DOHH2 (cell line): ENCODE data around the gene RAX2.

Experiments
- CTCF ChIP-seq: fragments of 200-600 bp; sonication (generic); IDR thresholded peaks from one replicate; pipeline ENCODE4 v1.5.1; 2014; ENCODE audit warnings: antibody characterized with exemption, mild to moderate bottlenecking, low read depth, low read length; ENCODE audit not compliant: poor library complexity, severe bottlenecking
- EZH2phosphoT487 ChIP-seq: fragments of 200-600 bp; sonication (generic); IDR thresholded peaks from 2 replicates; pipeline ENCODE4 v1.6.1; 2017; ENCODE audit warnings: borderline replicate concordance, mild to moderate bottlenecking, antibody characterized with exemption, low read length, moderate library complexity, mixed read lengths

GRCh38 chr19:3740431-3740830 lies 31.6 kb downstream of the RAX2 start:
- no peak for TF ChIP-seq CTCF
- TF ChIP-seq EZH2phosphoT487 = no peak
